Measurements from ENCODE around the gene ANKRD13D.

The ANKRD13D gene

GRCh38 chr11:67261946-67262681 is 27.0 kb upstream of the ANKRD13D start:
- H3K4me3 ChIP-seq (ENCODE audit: low read depth, low read length): no peak overlapping the region

GRCh38 chr11:67262731-67263675 is 26.1 kb upstream of the ANKRD13D start:
- peak; percentile 68 for DNase-seq (ENCODE audit: low read depth, low spot score)
- peak; percentile 86 for TF ChIP-seq CTCF (IDR thresholded peaks at IDR 0.05; ENCODE audit: low read depth, low read length)
- in situ Hi-C loops (cut with HindIII; ENCODE audit: low sequenced_read_pairs): no loop called here
- no peak overlapping the region for H3K4me3 ChIP-seq (ENCODE audit: low read depth, low read length)

More at GRCh38 chr11:67261946-67262681, 27.0 kb upstream of the ANKRD13D start:
- DNase-seq (ENCODE audit: low read depth, low spot score): no peak
- TF ChIP-seq CTCF (IDR thresholded peaks at IDR 0.05; ENCODE audit: low read depth, low read length): no peak
- in situ Hi-C loops (cut with HindIII; ENCODE audit: low sequenced_read_pairs): no loop called here

- no peak for DNase-seq (ENCODE audit: low read depth, low spot score)
- H3K4me3 ChIP-seq (ENCODE audit: low read depth, low read length): no peak overlapping the region
- no peak for TF ChIP-seq CTCF (IDR thresholded peaks at IDR 0.05; ENCODE audit: low read depth, low read length)
- in situ Hi-C loops (cut with HindIII; ENCODE audit: low sequenced_read_pairs): no loop called here
Observed at GRCh38 chr11:67264260-67264659, 24.8 kb upstream of the ANKRD13D start.

- no peak for TF ChIP-seq CTCF (IDR thresholded peaks at IDR 0.05; ENCODE audit: low read depth, low read length)
- in situ Hi-C loops (cut with HindIII; ENCODE audit: low sequenced_read_pairs): no loop called here
- no peak overlapping the region for H3K4me3 ChIP-seq (ENCODE audit: low read depth, low read length)
- no peak for DNase-seq (ENCODE audit: low read depth, low spot score)
Observed at GRCh38 chr11:67264877-67265632, 24.0 kb upstream of the ANKRD13D start.

GRCh38 chr11:67265633-67266448 is 23.3 kb upstream of the ANKRD13D start:
- H3K4me3 ChIP-seq (ENCODE audit: low read depth, low read length): peak overlapping the region; percentile 31
- DNase-seq (ENCODE audit: low read depth, low spot score): no peak
- in situ Hi-C loops (cut with HindIII; ENCODE audit: low sequenced_read_pairs): no loop called here
- peak; percentile 62 for TF ChIP-seq CTCF (IDR thresholded peaks at IDR 0.05; ENCODE audit: low read depth, low read length)

All from astrocyte of the spinal cord (primary cell).